Measurements from ENCODE around the gene JAKMIP2. TPM values are rescaled to one million over a fixed set of nuclear protein-coding genes. Genes with fewer than 3 reads are reported as not detected.

The JAKMIP2 gene
- total RNA-seq, 1 experiment from 2014 or later, result 6.4 TPM

DNA sequence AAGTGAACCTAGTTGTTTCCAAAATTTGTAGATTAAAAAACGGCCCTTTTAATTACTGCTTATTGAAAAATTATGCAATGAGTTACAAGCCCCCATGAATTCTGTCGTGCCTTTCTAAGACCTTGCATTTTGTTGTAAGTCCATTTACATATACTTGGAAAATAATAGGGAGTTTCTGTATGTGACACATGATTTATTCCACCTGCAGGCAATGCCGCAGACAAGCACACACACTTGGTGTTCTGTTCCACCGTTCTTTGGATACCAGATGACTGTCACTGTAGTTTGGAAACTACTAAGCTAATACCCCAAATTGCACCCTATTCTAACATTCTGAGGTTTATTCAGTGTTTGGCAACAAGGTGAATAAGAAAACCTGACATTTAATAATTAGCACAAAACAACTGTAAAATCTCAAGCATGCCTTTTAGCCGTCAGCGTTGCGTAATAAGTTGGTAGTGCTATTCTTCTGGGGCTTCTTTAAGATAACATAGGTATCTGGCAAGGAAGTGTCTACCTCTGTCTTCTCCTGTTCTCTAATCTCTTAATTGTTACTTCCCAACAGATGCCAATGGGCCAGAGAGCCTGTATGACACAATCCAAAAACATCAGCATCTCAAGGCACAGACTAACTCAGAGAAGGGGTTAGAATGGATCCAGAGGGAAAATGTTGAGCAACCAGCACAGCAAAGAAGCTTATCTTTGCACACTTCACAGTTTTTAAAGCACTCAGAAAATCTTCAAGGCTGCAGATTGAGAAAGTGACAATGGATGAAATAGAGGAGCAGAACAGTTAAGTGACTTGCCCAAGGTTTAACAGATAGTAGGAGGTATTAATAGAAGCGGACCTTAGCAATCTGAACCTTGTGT is 224.4 kb downstream of the JAKMIP2 start:
- H3K4me1 Mint-ChIP-seq, result peaks cover 59 to 61% of the 10 kb centered on the region in 2 experiments
- DNase-seq, result no peak
- no CpG with 5 or more reads among the region's 8 CpGs for WGBS (ENCODE audit: extremely low coverage, insufficient read length, low lambda C conversion rate)
- H3K9me3 ChIP-seq (ENCODE audit: control insufficient read depth, low read depth, low read length), result no peaks in the 10 kb centered on the region
- H2BK15ac ChIP-seq (ENCODE audit: low read depth, low read length), result no peak overlapping the region
- no peak overlapping the region for H3K4me2 ChIP-seq (ENCODE audit: insufficient read depth, insufficient read length, low read length)
- H3K56ac ChIP-seq (ENCODE audit: insufficient read length, low read depth, low read length), result no peak overlapping the region
- H4K8ac ChIP-seq (replicated peaks; ENCODE audit: insufficient read length, low read depth, low read length), result no peak overlapping the region
- no peak overlapping the region for H3K18ac ChIP-seq (ENCODE audit: insufficient read length, low read depth, low read length)
- no peak overlapping the region for H3K4ac ChIP-seq (ENCODE audit: low read depth, low read length)
- no peak overlapping the region for H2BK20ac ChIP-seq (ENCODE audit: low read depth, low read length, poor library complexity, severe bottlenecking)
- no peak overlapping the region for H2BK5ac ChIP-seq (ENCODE audit: insufficient read length, low read length)
- H2BK12ac ChIP-seq (ENCODE audit: insufficient read length, low read depth, low read length), result no peak overlapping the region
- H2BK120ac ChIP-seq (ENCODE audit: low read depth, low read length, poor library complexity, severe bottlenecking), result no peak overlapping the region
- H3K27me3 ChIP-seq (ENCODE audit: insufficient read depth, low read length), result no peaks in the 10 kb centered on the region
- H3K23ac ChIP-seq (ENCODE audit: insufficient read length, low read depth, low read length), result no peak overlapping the region
- no peaks in the 10 kb centered on the region for H3K79me1 ChIP-seq (ENCODE audit: insufficient read depth, low read depth, low read length, poor library complexity, severe bottlenecking)
- H3K36me3 Mint-ChIP-seq (ENCODE audit: insufficient read depth in 1 of 3, low read depth in 3 of 3), result peaks cover 5 to 15% (median 14%) of the 10 kb centered on the region in 3 experiments; a peak in 6 of 7 replicates
- peaks cover 10% of the 10 kb centered on the region; the same call in 1 of the 2 replicates for H3K79me2 ChIP-seq (ENCODE audit: insufficient read depth, low read length)
- H3K4me3 Mint-ChIP-seq, result no peak overlapping the region; a peak in 1 of 5 replicates
- H4K20me1 ChIP-seq (ENCODE audit: control insufficient read depth, insufficient read depth, insufficient read length), result no peaks in the 10 kb centered on the region
- no peak overlapping the region for H3K27ac ChIP-seq (ENCODE audit: insufficient read length, low read depth, low read length)
- H3K27me3 Mint-ChIP-seq (ENCODE audit: low read depth), result no peaks in the 10 kb centered on the region
- H3K4me1 ChIP-seq (ENCODE audit: insufficient read depth, low read length), result peaks cover 7% of the 10 kb centered on the region; the same call in 1 of the 2 replicates
- no peaks in the 10 kb centered on the region for H3K9me3 Mint-ChIP-seq
- no peak overlapping the region for H3K9ac ChIP-seq (ENCODE audit: extremely low read depth, insufficient read length, low read length)
- TF ChIP-seq, protein P1, sequence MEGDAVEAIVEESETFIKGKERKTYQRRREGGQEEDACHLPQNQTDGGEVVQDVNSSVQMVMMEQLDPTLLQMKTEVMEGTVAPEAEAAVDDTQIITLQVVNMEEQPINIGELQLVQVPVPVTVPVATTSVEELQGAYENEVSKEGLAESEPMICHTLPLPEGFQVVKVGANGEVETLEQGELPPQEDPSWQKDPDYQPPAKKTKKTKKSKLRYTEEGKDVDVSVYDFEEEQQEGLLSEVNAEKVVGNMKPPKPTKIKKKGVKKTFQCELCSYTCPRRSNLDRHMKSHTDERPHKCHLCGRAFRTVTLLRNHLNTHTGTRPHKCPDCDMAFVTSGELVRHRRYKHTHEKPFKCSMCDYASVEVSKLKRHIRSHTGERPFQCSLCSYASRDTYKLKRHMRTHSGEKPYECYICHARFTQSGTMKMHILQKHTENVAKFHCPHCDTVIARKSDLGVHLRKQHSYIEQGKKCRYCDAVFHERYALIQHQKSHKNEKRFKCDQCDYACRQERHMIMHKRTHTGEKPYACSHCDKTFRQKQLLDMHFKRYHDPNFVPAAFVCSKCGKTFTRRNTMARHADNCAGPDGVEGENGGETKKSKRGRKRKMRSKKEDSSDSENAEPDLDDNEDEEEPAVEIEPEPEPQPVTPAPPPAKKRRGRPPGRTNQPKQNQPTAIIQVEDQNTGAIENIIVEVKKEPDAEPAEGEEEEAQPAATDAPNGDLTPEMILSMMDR (conservative IDR thresholded peaks at IDR 0.05), result no peak
- peaks cover 4% of the 10 kb centered on the region for H3K23me2 ChIP-seq (ENCODE audit: insufficient read length, low read depth, low read length, poor library complexity, severe bottlenecking)
- no peak overlapping the region for H2AK5ac ChIP-seq (ENCODE audit: insufficient read length, low read length)
- no peak overlapping the region for H3T11ph ChIP-seq (ENCODE audit: low read length)
- H4K91ac ChIP-seq (ENCODE audit: insufficient read length, low read depth, low read length), result no peak overlapping the region
- H3K27ac Mint-ChIP-seq, result peak overlapping the region in 2 of 3 experiments; percentile 20 to 41; a peak in 1 of 7 replicates
- no peak overlapping the region for H4K5ac ChIP-seq (ENCODE audit: insufficient read length, low read depth, low read length)
- H3K14ac ChIP-seq (ENCODE audit: insufficient read depth, low read length), result no peak overlapping the region
- no peak overlapping the region for H2AFZ ChIP-seq (ENCODE audit: low read length)
